Measurements from ENCODE around the gene EXTL2. TPM values are rescaled to one million over a fixed set of nuclear protein-coding genes. Genes with fewer than 3 reads are reported as not detected.

The EXTL2 gene
- total RNA-seq, 2 experiments from 2014 or later, result 4.5 to 5.0 TPM

DNA sequence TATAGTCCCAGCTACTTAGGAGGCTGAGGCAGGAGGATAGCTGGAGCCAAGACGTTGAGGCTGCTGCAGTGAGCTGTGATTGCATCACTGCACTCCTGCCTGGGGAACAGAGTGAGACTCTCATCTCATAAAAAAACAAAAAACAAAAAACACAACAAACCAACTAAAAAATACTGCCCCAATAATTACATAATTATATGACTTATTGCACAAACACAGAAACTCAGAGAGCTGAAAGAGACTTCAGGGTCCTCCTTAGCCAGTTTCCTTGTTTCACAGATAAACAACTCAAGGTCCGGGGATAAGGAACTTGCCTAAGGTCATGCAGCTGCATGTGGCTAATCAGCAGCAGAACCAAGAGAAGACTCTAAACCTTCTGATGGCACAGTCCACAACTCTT lies 11.9 kb downstream of the EXTL2 start:
- Mint-ChIP-seq H3K27me3 (no peaks in the 10 kb centered on the region), H3K4me1 (no peaks in the 10 kb centered on the region), H3K36me3 (ENCODE audit: low read depth) (no peaks in the 10 kb centered on the region), H3K4me3 (no peak overlapping the region), H3K9me3 (ENCODE audit: low read depth) (no peaks in the 10 kb centered on the region), H3K27ac (no peak overlapping the region)
- POLR2A ChIA-PET, result no interaction called here
- intact Hi-C loops (cut with DNase I, micrococcal nuclease), result no loop called here
- CTCF ChIA-PET, result interaction anchor here (4.7 kb wide), 1 partner anchor 14 kb away, joined by 17 read pairs; no protein-coding TSS in a partner anchor
- DNase-seq (no peak), ATAC-seq (no peak)

DNA sequence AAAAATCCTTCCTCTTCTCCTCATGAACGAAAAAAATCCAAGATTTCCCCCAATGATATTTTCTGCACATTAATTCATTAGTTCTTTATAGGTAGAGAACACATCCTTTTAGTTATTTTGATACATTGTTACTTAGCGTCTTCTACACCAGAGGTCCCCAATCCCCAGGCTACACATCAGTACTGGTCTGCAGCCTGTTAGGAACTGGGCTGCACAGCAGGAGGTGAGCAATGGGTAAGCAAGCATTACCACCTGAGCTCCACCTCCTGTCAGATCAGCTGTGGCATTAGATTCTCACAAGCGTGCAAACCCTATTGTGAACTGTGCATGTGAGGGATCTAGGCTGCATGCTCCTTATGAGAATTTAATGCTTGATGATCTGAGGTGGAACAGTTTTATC lies 13.0 kb downstream of the EXTL2 start:
- no peaks in the 10 kb centered on the region for H3K36me3 Mint-ChIP-seq (ENCODE audit: low read depth)
- ATAC-seq (no peak), DNase-seq (no peak)
- POLR2A ChIA-PET, result no interaction called here
- no peaks in the 10 kb centered on the region for H3K4me1 Mint-ChIP-seq
- no peaks in the 10 kb centered on the region for H3K9me3 Mint-ChIP-seq (ENCODE audit: low read depth)
- H3K27me3 Mint-ChIP-seq, result no peaks in the 10 kb centered on the region
- intact Hi-C loops (cut with DNase I, micrococcal nuclease), result no loop called here
- H3K4me3 Mint-ChIP-seq, result no peak overlapping the region
- no peak overlapping the region for H3K27ac Mint-ChIP-seq
- CTCF ChIA-PET, result interaction anchor here (1.4 to 3.3 kb wide), 2 partner anchors 11 to 14 kb away, joined by 5 to 27 read pairs; no protein-coding TSS in a partner anchor

DNA sequence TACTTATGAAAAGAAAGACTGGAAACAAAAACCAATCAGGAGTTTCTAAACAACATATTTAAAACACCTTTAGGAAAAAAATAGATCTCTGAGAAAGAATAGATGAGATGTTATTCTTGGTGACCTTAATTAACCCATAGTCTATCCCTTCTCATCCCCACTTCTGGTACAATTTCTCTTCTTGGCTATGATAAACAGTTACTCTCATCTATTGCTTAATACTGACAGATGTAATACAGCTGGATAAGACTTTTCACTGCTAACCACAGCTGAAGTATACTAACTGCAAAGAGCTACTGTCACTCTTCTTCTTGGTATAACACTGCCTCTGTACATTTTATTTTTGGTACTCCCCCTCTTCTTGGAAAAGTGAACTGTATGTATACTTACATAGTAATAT lies 15.2 kb downstream of the EXTL2 start:
- Mint-ChIP-seq H3K27ac (no peak overlapping the region), H3K4me1 (no peaks in the 10 kb centered on the region), H3K36me3 (ENCODE audit: low read depth) (peaks cover 2% of the 10 kb centered on the region), H3K27me3 (no peaks in the 10 kb centered on the region), H3K4me3 (no peak overlapping the region), H3K9me3 (ENCODE audit: low read depth) (no peaks in the 10 kb centered on the region)
- ChIA-PET POLR2A (no interaction called here), CTCF (interaction anchor here (1.0 to 3.3 kb wide), 3 partner anchors 12 to 43 kb away, joined by 3 to 27 read pairs (median 6); partner anchors contain the start of gene EXTL2)
- ATAC-seq (no peak), DNase-seq (no peak)
- intact Hi-C loops (cut with DNase I, micrococcal nuclease), result no loop called here

DNA sequence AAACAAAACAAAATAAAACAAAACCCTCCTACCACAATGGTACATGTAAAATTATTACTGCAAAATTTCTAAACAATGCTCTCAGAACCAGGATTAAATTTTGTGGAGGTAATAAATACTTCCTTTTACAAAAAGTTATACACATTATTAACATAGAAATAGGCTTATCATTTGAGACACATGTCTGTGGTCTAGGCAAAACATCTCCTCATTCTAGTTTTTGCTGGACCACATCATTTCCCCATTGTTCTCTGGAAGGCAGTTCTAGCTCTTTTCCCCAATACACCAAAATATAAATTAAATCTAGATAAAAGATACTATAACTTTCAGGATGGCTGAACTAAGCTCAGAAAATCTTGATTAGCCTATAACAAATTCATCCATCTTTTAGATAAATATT lies 18.4 kb downstream of the EXTL2 start:
- no peaks in the 10 kb centered on the region for H3K9me3 Mint-ChIP-seq (ENCODE audit: low read depth)
- DNase-seq, result no peak
- no peak for ATAC-seq
- ChIA-PET CTCF (interaction anchor here (0.6 kb wide), 1 partner anchor 277 kb away, joined by 3 read pairs; no protein-coding TSS in a partner anchor), POLR2A (no interaction called here)
- H3K36me3 Mint-ChIP-seq (ENCODE audit: low read depth), result peaks cover 2% of the 10 kb centered on the region
- intact Hi-C loops (cut with DNase I, micrococcal nuclease), result no loop called here
- H3K4me3 Mint-ChIP-seq, result no peak overlapping the region
- no peaks in the 10 kb centered on the region for H3K27me3 Mint-ChIP-seq
- H3K4me1 Mint-ChIP-seq, result no peaks in the 10 kb centered on the region
- H3K27ac Mint-ChIP-seq, result no peak overlapping the region

DNA sequence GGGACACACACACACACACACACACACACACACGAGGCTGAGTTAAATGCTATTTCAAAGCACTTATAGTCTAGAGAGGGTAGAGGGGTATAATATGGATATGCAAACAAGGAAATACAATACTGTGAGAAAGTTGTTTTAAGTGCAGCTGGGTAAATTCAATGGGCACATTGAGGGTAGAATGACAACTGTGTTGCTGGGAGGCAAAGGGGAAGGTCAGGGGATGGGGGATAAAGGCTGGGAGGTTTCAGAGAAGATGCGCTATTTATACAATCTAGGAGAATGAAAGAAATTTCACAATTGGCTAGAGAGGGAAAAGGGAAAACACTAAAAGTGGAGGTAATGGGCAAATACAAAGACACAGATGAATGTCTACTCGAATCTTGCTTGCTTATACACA lies 19.4 kb downstream of the EXTL2 start:
- no peak overlapping the region for H3K4me3 Mint-ChIP-seq
- H3K4me1 Mint-ChIP-seq, result no peaks in the 10 kb centered on the region
- DNase-seq (no peak), ATAC-seq (no peak)
- ChIA-PET POLR2A (no interaction called here), CTCF (interaction anchor here (0.6 kb wide), 1 partner anchor 10 kb away, joined by 4 read pairs; no protein-coding TSS in a partner anchor)
- no peaks in the 10 kb centered on the region for H3K27me3 Mint-ChIP-seq
- peaks cover 2% of the 10 kb centered on the region for H3K36me3 Mint-ChIP-seq (ENCODE audit: low read depth)
- no peak overlapping the region for H3K27ac Mint-ChIP-seq
- no peaks in the 10 kb centered on the region for H3K9me3 Mint-ChIP-seq (ENCODE audit: low read depth)
- intact Hi-C loops (cut with DNase I, micrococcal nuclease), result no loop called here

DNA sequence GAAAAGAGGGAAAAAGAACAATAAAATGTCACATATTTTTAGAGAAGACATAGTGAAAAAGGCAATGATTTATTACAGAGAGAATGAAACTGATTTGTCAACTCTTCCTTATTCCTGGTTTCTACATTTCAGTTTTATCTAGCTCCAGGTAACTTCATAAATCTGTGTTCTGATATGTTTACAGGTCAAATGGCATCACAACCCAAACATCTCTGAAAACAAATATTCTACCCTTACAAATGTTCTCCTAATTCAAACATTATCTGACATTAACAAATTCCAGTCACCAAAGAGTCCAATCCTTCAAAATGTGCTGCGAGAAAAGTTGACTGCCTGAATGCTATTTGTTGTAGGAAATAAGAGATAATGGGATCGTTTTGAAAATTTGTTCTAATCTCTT lies 20.2 kb downstream of the EXTL2 start:
- H3K4me3 Mint-ChIP-seq, result no peak overlapping the region
- H3K27ac Mint-ChIP-seq, result no peak overlapping the region
- intact Hi-C loops (cut with DNase I, micrococcal nuclease), result no loop called here
- ChIA-PET CTCF (interaction anchor here (0.8 kb wide), 1 partner anchor 47 kb away, joined by 4 read pairs; no protein-coding TSS in a partner anchor), POLR2A (no interaction called here)
- DNase-seq (no peak), ATAC-seq (no peak)
- H3K36me3 Mint-ChIP-seq (ENCODE audit: low read depth), result peaks cover 2% of the 10 kb centered on the region
- H3K9me3 Mint-ChIP-seq (ENCODE audit: low read depth), result no peaks in the 10 kb centered on the region
- no peaks in the 10 kb centered on the region for H3K4me1 Mint-ChIP-seq
- H3K27me3 Mint-ChIP-seq, result no peaks in the 10 kb centered on the region

DNA sequence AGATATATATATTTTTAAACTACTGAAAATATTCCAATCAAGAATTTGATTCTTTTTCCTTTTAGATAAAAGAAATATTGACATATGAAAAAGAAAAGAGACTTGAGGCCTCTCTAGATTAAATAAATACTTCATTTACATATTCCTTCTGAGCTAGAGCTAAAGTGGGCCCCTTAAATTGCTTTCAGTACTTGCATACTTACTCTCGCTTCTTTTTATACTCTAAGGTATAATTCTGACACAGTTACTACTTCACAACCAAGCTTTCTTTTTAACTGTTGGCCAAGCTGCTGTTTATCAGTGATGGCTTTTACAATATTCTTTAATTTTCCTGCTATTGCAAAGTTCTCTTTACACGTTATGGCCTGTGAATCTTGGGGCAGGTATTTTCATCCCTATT lies 24.6 kb downstream of the EXTL2 start:
- intact Hi-C loops (cut with DNase I, micrococcal nuclease), result loop anchor here (2.0 to 10.0 kb wide), 6 partner anchors 263 to 1693 kb away; partner anchors contain the start of gene GPR88 (in 1 of the 2)
- H3K4me1 Mint-ChIP-seq, result no peaks in the 10 kb centered on the region
- ChIA-PET CTCF (interaction anchor here (0.6 to 5.7 kb wide), 7 partner anchors 11 to 488 kb away, joined by 3 to 86 read pairs (median 5); no protein-coding TSS in a partner anchor), POLR2A (no interaction called here)
- ATAC-seq (no peak), DNase-seq (no peak)
- H3K9me3 Mint-ChIP-seq (ENCODE audit: low read depth), result no peaks in the 10 kb centered on the region
- H3K27me3 Mint-ChIP-seq, result no peaks in the 10 kb centered on the region
- H3K27ac Mint-ChIP-seq, result no peak overlapping the region
- no peaks in the 10 kb centered on the region for H3K36me3 Mint-ChIP-seq (ENCODE audit: low read depth)
- H3K4me3 Mint-ChIP-seq, result no peak overlapping the region

DNA sequence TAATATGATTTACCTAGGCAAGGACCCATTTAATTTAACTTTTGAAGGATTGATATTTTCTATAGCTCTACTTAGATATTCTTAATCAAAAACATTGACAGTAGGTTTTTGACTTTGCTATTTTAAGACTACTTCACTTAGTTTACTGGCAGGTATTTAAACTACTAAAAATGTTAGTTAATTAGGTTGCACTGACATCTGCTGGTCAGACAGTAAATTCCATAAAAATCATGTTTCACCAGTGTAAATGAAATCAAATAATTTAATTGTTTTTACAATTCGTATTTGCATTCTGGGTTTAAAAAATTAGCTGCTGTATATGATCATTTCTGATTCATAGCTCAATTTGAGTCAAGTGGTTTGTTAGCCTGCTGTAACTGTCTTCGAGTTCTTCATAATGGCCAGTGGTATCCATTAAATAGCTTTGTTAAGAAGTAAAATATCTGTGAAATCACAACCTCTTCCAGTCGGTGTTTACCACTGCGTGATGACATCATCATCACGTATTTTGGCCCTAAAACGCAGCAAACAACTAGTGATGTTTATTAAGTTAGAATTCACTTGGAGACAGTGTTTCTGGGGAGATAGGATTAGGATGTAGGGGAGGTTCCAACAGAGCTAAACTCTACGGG lies 26.2 kb downstream of the EXTL2 start:
- DNase-seq, result no peak
- no peak overlapping the region for H3K27ac Mint-ChIP-seq
- ATAC-seq, result no peak
- ChIA-PET POLR2A (no interaction called here), CTCF (interaction anchor here (0.5 to 5.7 kb wide), 46 partner anchors 9 to 1060 kb away, joined by 3 to 86 read pairs (median 4); partner anchors contain the start of genes EXTL2 and RTCA)
- H3K4me3 Mint-ChIP-seq, result no peak overlapping the region
- H3K4me1 Mint-ChIP-seq, result no peaks in the 10 kb centered on the region
- no peaks in the 10 kb centered on the region for H3K36me3 Mint-ChIP-seq (ENCODE audit: low read depth)
- H3K9me3 Mint-ChIP-seq (ENCODE audit: low read depth), result no peaks in the 10 kb centered on the region
- intact Hi-C loops (cut with DNase I, micrococcal nuclease), result loop anchor here (1.0 to 10.0 kb wide), 8 partner anchors 262 to 1691 kb away; partner anchors contain the start of gene GPR88 (in 1 of the 2)
- H3K27me3 Mint-ChIP-seq, result no peaks in the 10 kb centered on the region

DNA sequence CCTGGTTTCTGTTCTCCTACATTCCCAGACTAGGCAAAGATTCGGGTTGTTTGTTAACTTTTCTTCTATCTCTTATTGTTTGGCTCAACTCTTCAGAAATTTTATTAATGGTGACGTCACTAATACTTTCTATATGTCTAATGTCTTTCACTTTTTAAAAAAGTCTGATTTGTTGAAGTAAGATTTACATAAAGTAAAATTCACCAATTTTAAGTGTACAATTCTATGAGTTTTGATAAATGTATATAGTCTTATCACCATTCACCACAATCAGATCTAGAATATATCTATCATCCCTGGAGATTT lies 27.8 kb downstream of the EXTL2 start:
- no peak overlapping the region for H3K4me3 Mint-ChIP-seq
- no peak for ATAC-seq
- no peaks in the 10 kb centered on the region for H3K9me3 Mint-ChIP-seq (ENCODE audit: low read depth)
- no peak overlapping the region for H3K27ac Mint-ChIP-seq
- intact Hi-C loops (cut with DNase I, micrococcal nuclease), result loop anchor here (5.0 to 10.0 kb wide), 4 partner anchors 332 to 1690 kb away; partner anchors contain the start of gene GPR88 (in 1 of the 2)
- ChIA-PET CTCF (interaction anchor here (1.4 to 5.7 kb wide), 4 partner anchors 8 to 405 kb away, joined by 3 to 86 read pairs (median 21); no protein-coding TSS in a partner anchor), POLR2A (no interaction called here)
- H3K36me3 Mint-ChIP-seq (ENCODE audit: low read depth), result no peaks in the 10 kb centered on the region
- no peaks in the 10 kb centered on the region for H3K27me3 Mint-ChIP-seq
- no peak for DNase-seq
- no peaks in the 10 kb centered on the region for H3K4me1 Mint-ChIP-seq

DNA sequence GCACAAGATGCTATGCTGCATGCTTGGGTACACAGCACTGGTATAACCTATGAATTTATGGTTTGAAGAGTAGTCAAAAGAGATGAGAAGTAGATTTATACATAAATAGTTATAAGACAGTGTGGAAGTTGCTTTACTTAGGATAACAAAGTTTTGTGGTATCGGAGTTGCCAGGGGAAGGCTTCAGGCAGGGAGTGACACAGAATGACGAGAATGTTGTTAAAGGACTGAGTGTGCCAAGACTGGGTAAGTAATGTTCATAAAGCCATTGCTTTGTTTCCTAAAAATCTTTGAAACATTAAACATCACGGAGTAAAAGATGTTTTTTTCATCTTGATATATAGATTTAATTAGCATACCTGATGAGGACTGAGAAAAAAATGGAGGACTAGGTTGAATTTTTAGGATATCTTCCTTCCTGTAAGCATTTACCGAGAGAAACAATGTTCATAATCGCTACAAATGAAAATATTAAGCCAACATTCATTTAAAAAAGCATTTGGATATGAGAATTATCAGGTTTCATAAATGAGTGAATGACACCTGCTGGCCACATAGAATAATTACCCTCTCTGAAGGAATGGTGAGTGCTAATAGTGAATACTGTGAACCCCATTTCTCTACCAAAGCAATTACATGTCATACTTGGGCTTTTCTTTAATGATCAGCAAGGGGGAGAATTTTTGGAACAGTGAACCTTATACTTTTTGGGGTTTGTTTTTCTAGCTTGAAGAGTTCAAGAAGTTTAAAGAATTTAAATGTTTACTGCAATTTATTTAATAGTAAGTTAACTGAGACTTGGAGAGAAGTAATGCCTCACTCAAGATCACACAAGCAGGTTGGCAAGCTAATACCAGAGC lies 28.4 kb downstream of the EXTL2 start:
- H3K27me3 Mint-ChIP-seq, result no peaks in the 10 kb centered on the region
- intact Hi-C loops (cut with DNase I, micrococcal nuclease), result loop anchor here (5.0 to 10.0 kb wide), 4 partner anchors 331 to 1689 kb away; partner anchors contain the start of gene GPR88 (in 1 of the 2)
- ChIA-PET POLR2A (no interaction called here), CTCF (interaction anchor here (1.4 to 5.7 kb wide), 3 partner anchors 14 to 404 kb away, joined by 3 to 86 read pairs (median 27); no protein-coding TSS in a partner anchor)
- DNase-seq (no peak), ATAC-seq (no peak)
- no peak overlapping the region for H3K27ac Mint-ChIP-seq
- no peak overlapping the region for H3K4me3 Mint-ChIP-seq
- H3K4me1 Mint-ChIP-seq, result no peaks in the 10 kb centered on the region
- H3K36me3 Mint-ChIP-seq (ENCODE audit: low read depth), result no peaks in the 10 kb centered on the region
- no peaks in the 10 kb centered on the region for H3K9me3 Mint-ChIP-seq (ENCODE audit: low read depth)

DNA sequence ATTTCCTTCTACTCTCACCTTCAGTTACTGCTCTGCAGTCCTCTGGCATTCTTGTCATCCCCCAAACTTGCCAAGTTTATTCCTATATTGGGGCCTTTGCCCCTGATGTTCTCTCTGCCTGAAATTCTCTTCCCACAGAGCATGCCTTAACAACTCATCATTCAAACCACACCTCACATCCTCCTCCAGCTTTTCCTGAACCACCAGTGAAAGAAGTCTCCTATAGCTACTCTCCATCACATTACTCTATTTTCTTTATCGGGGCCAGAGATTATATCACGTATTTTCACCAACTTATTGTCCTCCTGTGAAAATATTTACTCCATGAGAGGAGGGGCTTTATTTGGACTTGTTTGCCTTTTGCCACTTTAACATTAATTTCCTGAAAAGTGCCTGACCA lies 32.1 kb downstream of the EXTL2 start:
- intact Hi-C loops (cut with DNase I, micrococcal nuclease), result loop anchor here in 1 of 2 experiments (10.0 kb wide), 2 partner anchors 328 to 1678 kb away; partner anchors contain the start of gene GPR88
- H3K9me3 Mint-ChIP-seq (ENCODE audit: low read depth), result no peaks in the 10 kb centered on the region
- H3K27me3 Mint-ChIP-seq, result no peaks in the 10 kb centered on the region
- H3K4me1 Mint-ChIP-seq, result no peaks in the 10 kb centered on the region
- H3K4me3 Mint-ChIP-seq, result no peak overlapping the region
- no peak for ATAC-seq
- H3K27ac Mint-ChIP-seq, result no peak overlapping the region
- no peaks in the 10 kb centered on the region for H3K36me3 Mint-ChIP-seq (ENCODE audit: low read depth)
- POLR2A ChIA-PET, result no interaction called here
- CTCF ChIA-PET, result interaction anchor here (1.5 to 2.5 kb wide), 4 partner anchors 14 to 406 kb away, joined by 4 to 9 read pairs (median 4); no protein-coding TSS in a partner anchor
- DNase-seq, result no peak
